Body of pancreas (tissue), 4 donors: ENCODE results near the gene RAD51B. TPM values are rescaled to one million over a fixed set of nuclear protein-coding genes. Genes with fewer than 3 reads are reported as not detected.

Source experiments
- ATAC-seq: fragments of 150-250 bp; one replicate; pipeline ENCODE4 v1.9.1; 2016
- DNase-seq, 4 donors: peaks; one replicate each; pipeline ENCODE4 v3.0.0-alpha.2; 2019
- H3K27ac ChIP-seq, 4 donors: fragments of 200-600 bp; sonication (generic); 1 replicate in 3 of 4; 2 replicates in 1 of 4; pipeline versions ENCODE4 v1.5.1 to v1.6.1; 2016 to 2019; ENCODE audit warnings: mild to moderate bottlenecking in 1 of 4, mixed read lengths in 1 of 4, moderate library complexity in 1 of 4
- H3K27me3 ChIP-seq, 2 donors: fragments of 200-600 bp; sonication (generic); one replicate each; pipeline ENCODE4 v1.6.0; 2016; ENCODE audit warnings: mild to moderate bottlenecking in 1 of 2
- H3K36me3 ChIP-seq, 2 donors: fragments of 200-600 bp; sonication (generic); replicated peaks in 1 of 2; 2 replicates each; pipeline ENCODE4 v1.5.1; 2016; ENCODE audit warnings: low read depth in 2 of 2; ENCODE audit not compliant: insufficient read depth in 1 of 2
- H3K4me1 ChIP-seq: fragments of 200-600 bp; sonication (generic); one replicate; pipeline ENCODE4 v1.6.0; 2016
- H3K4me3 ChIP-seq, 2 donors: fragments of 200-600 bp; sonication (generic); 1 replicate in 1 of 2; 2 replicates in 1 of 2; pipeline ENCODE4 v1.5.1; 2016 to 2019
- H3K9me3 ChIP-seq, 3 donors: fragments of 200-600 bp; sonication (generic); 1 replicate in 2 of 3; 2 replicates in 1 of 3; pipeline ENCODE4 v1.5.1; 2016
- CTCF ChIP-seq, 7 experiments: fragments of 450-650 bp in 4 of 7; fragments of 200-600 bp in 3 of 7; sonication (generic) in 3 of 7; IDR thresholded peaks; one replicate each; pipeline ENCODE4 v1.5.1; 2016 to 2019; ENCODE audit warnings: antibody characterized with exemption in 7 of 7
- POLR2A ChIP-seq, 3 donors: fragments of 450-650 bp; IDR thresholded peaks; one replicate each; pipeline ENCODE4 v1.6.1; 2016; ENCODE audit warnings: antibody characterized with exemption in 3 of 3, mild to moderate bottlenecking in 2 of 3
- WGBS, 2 donors: methylation state at CpG; one replicate each; pipeline ENCODE4 v1.1.5; 2017; 5-methylcytosine and 5-hydroxymethylcytosine counted together
- intact Hi-C: fragments of 100-400 bp; cut with DNase I; formaldehyde crosslinking; loops from one replicate; pipeline ENCODE4 v1.15.1; 2023
- total RNA-seq, 2 donors: library from RNA; depleted of rRNA; stranded (reverse); fragments of >200 nt; gene quantifications; one replicate each; pipeline ENCODE4 v1.1.0, GENCODE V29; 2016

Gene RAD51B
- total RNA-seq, 2 donors from 2014 or later, result 12.2 to 29.6 TPM

- ATAC-seq (no peak), DNase-seq (no peak)
- H3K36me3 ChIP-seq, result no peaks in the 10 kb centered on the region
- peak overlapping the region in 3 of 4 donors; percentile 8 to 90 (median 79) for H3K27ac ChIP-seq
- peaks cover 73% of the 10 kb centered on the region for H3K4me1 ChIP-seq
- H3K4me3 ChIP-seq, result no peak overlapping the region
- no peaks in the 10 kb centered on the region for H3K9me3 ChIP-seq
- 66 to 73% methylated on average over 6 of the region's 6 CpGs for WGBS, 2 donors
- TF ChIP-seq CTCF (IDR thresholded peaks at IDR 0.05) (no peak), POLR2A (IDR thresholded peaks at IDR 0.05) (no peak)
- intact Hi-C loops, result no loop called here
- no peaks in the 10 kb centered on the region for H3K27me3 ChIP-seq
These were observed 489.3 kb downstream of the RAD51B start for GRCh38 chr14:68308726-68309520.

- DNase-seq (peak in 1 of 4 donors; percentile 42), ATAC-seq (no peak)
- intact Hi-C loops, result no loop called here
- Histone ChIP-seq H3K9me3 (no peaks in the 10 kb centered on the region), H3K4me1 (peaks cover 78% of the 10 kb centered on the region), H3K27me3 (no peaks in the 10 kb centered on the region), H3K4me3 (no peak overlapping the region), H3K36me3 (no peaks in the 10 kb centered on the region), H3K27ac (peak overlapping the region in 2 of 4 donors; percentile 79 to 90)
- WGBS, 2 donors, result 58 to 78% methylated on average over 2 of the region's 2 CpGs
- TF ChIP-seq POLR2A (IDR thresholded peaks at IDR 0.05) (no peak), CTCF (IDR thresholded peaks at IDR 0.05) (no peak)
These were observed 490.0 kb downstream of the RAD51B start for GRCh38 chr14:68309616-68310015.

- Histone ChIP-seq H3K27me3 (no peaks in the 10 kb centered on the region), H3K27ac (peak overlapping the region in 3 of 4 donors; percentile 25 to 55 (median 38)), H3K36me3 (no peaks in the 10 kb centered on the region), H3K4me1 (peaks cover 60% of the 10 kb centered on the region), H3K9me3 (no peaks in the 10 kb centered on the region), H3K4me3 (no peak overlapping the region)
- peak in 3 of 4 donors; percentile 54 to 66 (median 57) for DNase-seq
- WGBS, 2 donors, result 26 to 50% methylated on average over 3 of the region's 3 CpGs
- TF ChIP-seq POLR2A (IDR thresholded peaks at IDR 0.05), result no peak
- TF ChIP-seq CTCF (IDR thresholded peaks at IDR 0.05), result no peak
- intact Hi-C loops, result no loop called here
- peak; percentile 59 for ATAC-seq
These were observed 492.7 kb downstream of the RAD51B start for GRCh38 chr14:68312300-68312699.

- Histone ChIP-seq H3K27me3 (no peaks in the 10 kb centered on the region), H3K4me3 (no peak overlapping the region), H3K27ac (peak overlapping the region; percentile 9 to 55 (median 32)), H3K9me3 (no peaks in the 10 kb centered on the region), H3K4me1 (peaks cover 53% of the 10 kb centered on the region), H3K36me3 (no peaks in the 10 kb centered on the region)
- intact Hi-C loops, result no loop called here
- DNase-seq (no peak), ATAC-seq (no peak)
- 74 to 85% methylated on average over 9 of the region's 9 CpGs for WGBS, 2 donors
- TF ChIP-seq CTCF (IDR thresholded peaks at IDR 0.05) (no peak), POLR2A (IDR thresholded peaks at IDR 0.05) (no peak)
These were observed 493.5 kb downstream of the RAD51B start for GRCh38 chr14:68312884-68313610.
